Measurements from ENCODE around the gene CPA5. TPM values are rescaled to one million over a fixed set of nuclear protein-coding genes. Genes with fewer than 3 reads are reported as not detected.

CPA5 gene
- total and polyA plus RNA-seq, 2 of the 8 experiments (the other 6 are each of a cell fraction or from before 2014, with no cell fraction given), result 0.12 TPM; not detected in 1

GRCh38 chr7:130405003-130405402 lies 60.4 kb downstream of the CPA5 start:
- H3K4me3 ChIP-seq (ENCODE audit: extremely low read depth in 1 of 4, insufficient read depth in 2 of 4, low read depth in 3 of 4, low read length in 4 of 4), result no peak overlapping the region
- no peak overlapping the region for H3K4me2 ChIP-seq (ENCODE audit: insufficient read depth in 1 of 2, low read depth in 2 of 2, low read length in 2 of 2)
- no peak overlapping the region for H2BK15ac ChIP-seq (ENCODE audit: low read length)
- no peaks in the 10 kb centered on the region for H3K9me3 ChIP-seq (ENCODE audit: insufficient read depth in 2 of 2, low read depth in 1 of 2, low read length in 1 of 2)
- no peak overlapping the region for H2BK20ac ChIP-seq (ENCODE audit: low read length)
- H3K4ac ChIP-seq (replicated peaks; ENCODE audit: insufficient read length, low read depth, low read length), result no peak overlapping the region
- TF ChIP-seq POLR2AphosphoS5 (IDR thresholded peaks at IDR 0.05; ENCODE audit: low read depth, low read length) (no peak), POU5F1 (IDR thresholded peaks at IDR 0.05; ENCODE audit: low read depth, low read length) (no peak), EP300 (IDR thresholded peaks at IDR 0.05; ENCODE audit: borderline replicate concordance in 1 of 2, low read depth in 2 of 2, low read length in 2 of 2) (no peak), HDAC2 (IDR thresholded peaks at IDR 0.05; ENCODE audit: borderline replicate concordance in 1 of 2, low read depth in 2 of 2, low read length in 2 of 2) (no peak), SIN3A (conservative IDR thresholded peaks at IDR 0.05 in 1 of 2, IDR thresholded peaks at IDR 0.05 in 1 of 2; ENCODE audit: low read depth in 1 of 2, low read length in 2 of 2) (no peak), SP1 (IDR thresholded peaks at IDR 0.05; ENCODE audit: low read depth, low read length) (no peak), SRF (IDR thresholded peaks at IDR 0.05; ENCODE audit: low read depth, low read length) (no peak), SIX5 (IDR thresholded peaks at IDR 0.05; ENCODE audit: low read depth, low read length) (no peak), HDAC6 (IDR thresholded peaks at IDR 0.05; ENCODE audit: low read depth, low read length) (no peak), CHD2 (IDR thresholded peaks at IDR 0.05; ENCODE audit: low read length) (no peak), NANOG (IDR thresholded peaks at IDR 0.05; ENCODE audit: insufficient read depth, low read depth, low read length, poor library complexity, severe bottlenecking) (no peak), BRCA1 (IDR thresholded peaks at IDR 0.05; ENCODE audit: low read depth, low read length) (no peak)
- TF ChIP-seq, protein P1, sequence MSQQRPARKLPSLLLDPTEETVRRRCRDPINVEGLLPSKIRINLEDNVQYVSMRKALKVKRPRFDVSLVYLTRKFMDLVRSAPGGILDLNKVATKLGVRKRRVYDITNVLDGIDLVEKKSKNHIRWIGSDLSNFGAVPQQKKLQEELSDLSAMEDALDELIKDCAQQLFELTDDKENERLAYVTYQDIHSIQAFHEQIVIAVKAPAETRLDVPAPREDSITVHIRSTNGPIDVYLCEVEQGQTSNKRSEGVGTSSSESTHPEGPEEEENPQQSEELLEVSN (IDR thresholded peaks at IDR 0.05), result no peak
- H4K91ac ChIP-seq (replicated peaks; ENCODE audit: insufficient read length, low read length), result no peak overlapping the region
- H3K27ac ChIP-seq (ENCODE audit: low read depth, low read length), result no peak overlapping the region
- no peak overlapping the region for H3K56ac ChIP-seq (replicated peaks; ENCODE audit: insufficient read length, low read depth, low read length)
- no peak overlapping the region for H2AK5ac ChIP-seq (ENCODE audit: low read depth, low read length)
- H3K4me1 ChIP-seq (replicated peaks in 1 of 4; ENCODE audit: control insufficient read depth in 3 of 4, insufficient read depth in 4 of 4, low read length in 3 of 4), result no peaks in the 10 kb centered on the region
- no peaks in the 10 kb centered on the region for H3K27me3 ChIP-seq (replicated peaks in 1 of 4; ENCODE audit: control insufficient read depth in 3 of 4, extremely low read depth in 1 of 4, insufficient read depth in 3 of 4, low read length in 3 of 4)
- POLR2A ChIA-PET (ENCODE audit: partially characterized antibody), result no interaction called here
- no peaks in the 10 kb centered on the region for H3K79me1 ChIP-seq (ENCODE audit: low read depth, low read length)
- H4K20me1 ChIP-seq (replicated peaks in 1 of 2; ENCODE audit: control insufficient read depth in 1 of 2, insufficient read depth in 2 of 2, low read length in 2 of 2), result no peaks in the 10 kb centered on the region
- CTCF ChIA-PET (ENCODE audit: partially characterized antibody), result interaction anchor here (1.0 to 1.3 kb wide), 2 partner anchors 9 to 23 kb away, joined by 3 to 5 read pairs; no protein-coding TSS in a partner anchor
- no peak overlapping the region for H3K23ac ChIP-seq (ENCODE audit: insufficient read length)
- FAIRE-seq (no peak), DNase-seq (ENCODE audit: low read depth in 1 of 2, low spot score in 2 of 2) (no peak)
- no peak overlapping the region for H2BK12ac ChIP-seq (ENCODE audit: low read depth, low read length)
- H4K5ac ChIP-seq (ENCODE audit: insufficient read length, low read depth, low read length), result no peak overlapping the region
- no peak overlapping the region for H2BK5ac ChIP-seq (ENCODE audit: low read depth, low read length)
- H3K36me3 ChIP-seq (ENCODE audit: control insufficient read depth in 2 of 4, insufficient read depth in 4 of 4, low read length in 3 of 4), result no peaks in the 10 kb centered on the region
- no peak overlapping the region for H2AFZ ChIP-seq (ENCODE audit: low read length)
- no peak overlapping the region for H3K18ac ChIP-seq (ENCODE audit: extremely low read depth, low read length)
- no peak overlapping the region for H4K8ac ChIP-seq (ENCODE audit: extremely low read depth, insufficient read depth, low read length)
- no peaks in the 10 kb centered on the region for H3K23me2 ChIP-seq (ENCODE audit: low read depth, low read length)
- H3K9ac ChIP-seq (replicated peaks in 1 of 4; ENCODE audit: extremely low read depth in 1 of 4, low read depth in 3 of 4, low read length in 3 of 4), result no peak overlapping the region
- H2BK120ac ChIP-seq (replicated peaks; ENCODE audit: low read depth, low read length), result no peak overlapping the region
- no peaks in the 10 kb centered on the region for H3K79me2 ChIP-seq (ENCODE audit: control insufficient read depth in 1 of 2, insufficient read depth in 2 of 2, low read length in 2 of 2)
- WGBS, 2 experiments (ENCODE audit: extremely low coverage in 1 of 2, insufficient coverage in 1 of 2, insufficient read length in 1 of 2, insufficient replicate concordance in 2 of 2, low coverage in 1 of 2, low lambda C conversion rate in 2 of 2, missing lambda C conversion rate in 1 of 2), result 85% methylated on average over 2 of the region's 2 CpGs; no CpG with 5 or more reads in 1 of the 2 experiments
- H3K14ac ChIP-seq (ENCODE audit: insufficient read length), result no peak overlapping the region

Data from H1 (cell line).